ENCODE results near the gene IRX2. TPM values are rescaled to one million over a fixed set of nuclear protein-coding genes. Genes with fewer than 3 reads are reported as not detected.

IRX2 gene
- 1.1 to 1.8 TPM (median 1.6 TPM) in 5 replicates for total RNA-seq (2022; extraction: Qiagen RNA extraction)

GRCh38 chr5:2751592-2752021 lies at the start of gene IRX2:
Gene IRX2, minus strand, starts transcription at chr5:2751677. Its CDS starts 264 bp downstream, at chr5:2751413.

